Measurements from ENCODE around the gene NFE2L3. TPM values are rescaled to one million over a fixed set of nuclear protein-coding genes. Genes with fewer than 3 reads are reported as not detected.
"Not testable (repeated sequence)": the region's sequence is repeated elsewhere in the genome, so short reads cannot be mapped to it uniquely, and the experiment has no call there.

The NFE2L3 gene
- total and polyA plus RNA-seq, 2 donors (not counting 1 experiment from before 2014, with no cell fraction given): 1.4 to 1.6 TPM

DNA sequence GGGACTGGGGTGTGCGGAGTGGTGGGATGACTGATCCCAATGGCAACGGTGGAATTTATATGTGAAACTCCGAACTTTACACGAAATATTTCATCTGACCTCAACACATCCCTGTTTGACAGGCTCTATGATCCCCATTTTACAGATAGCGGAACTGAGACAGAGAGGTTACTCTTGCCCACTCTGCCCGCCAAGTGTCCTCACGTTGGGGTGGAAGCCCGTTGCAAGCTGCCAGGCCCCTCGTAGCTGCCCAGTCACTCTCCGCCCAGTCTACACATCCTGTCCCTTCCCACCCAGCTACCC lies 397 bp upstream of the NFE2L3 start:
- H3K4me3 Mint-ChIP-seq: peak overlapping the region; percentile 97
- WGBS (ENCODE audit: insufficient coverage): 56% methylated on average over 10 of the region's 10 CpGs
- H3K4me2 ChIP-seq (replicated peaks; ENCODE audit: low read depth, low read length, poor library complexity, severe bottlenecking): peak overlapping the region; percentile 95
- H3K27ac Mint-ChIP-seq: peak overlapping the region; percentile 88
- peaks cover 29 to 36% of the 10 kb centered on the region in 2 donors for H3K4me1 ChIP-seq (ENCODE audit: control insufficient read depth in 2 of 2, insufficient read depth in 2 of 2, low read length in 2 of 2)
- no peaks in the 10 kb centered on the region for H3K79me2 ChIP-seq (ENCODE audit: control insufficient read depth, insufficient read depth, low read length)
- peaks cover 0 to 12% (median 0%) of the 10 kb centered on the region in 3 donors for H3K9me3 ChIP-seq (ENCODE audit: control extremely low read depth in 1 of 3, control insufficient read depth in 2 of 3, insufficient read depth in 1 of 3, low read length in 2 of 3)
- H3K27ac ChIP-seq (ENCODE audit: low read length in 2 of 2): peak overlapping the region; percentile 16 to 65
- no peaks in the 10 kb centered on the region for H4K20me1 ChIP-seq (ENCODE audit: control insufficient read depth, insufficient read depth, low read length, poor library complexity, severe bottlenecking)
- no peaks in the 10 kb centered on the region for H3K27me3 ChIP-seq (replicated peaks in 1 of 4; ENCODE audit: control extremely low read depth in 1 of 4, control insufficient read depth in 3 of 4, insufficient read depth in 4 of 4, low read length in 3 of 4)
- ATAC-seq (ENCODE audit: low read depth) (no peak), DNase-seq (no peak)
- H2AFZ ChIP-seq (ENCODE audit: insufficient read depth, low read depth, low read length, poor library complexity, severe bottlenecking): peak overlapping the region; percentile 96
- H3K9ac ChIP-seq (ENCODE audit: low read length): peak overlapping the region; percentile 77
- peaks cover 42% of the 10 kb centered on the region for H3K4me1 Mint-ChIP-seq
- POLR2A ChIA-PET: interaction anchor here (0.7 to 2.1 kb wide), 6 partner anchors 9 to 972 kb away, joined by 3 to 23 read pairs (median 3); partner anchors contain the start of genes CBX3 and HNRNPA2B1
- no peaks in the 10 kb centered on the region for H3K27me3 Mint-ChIP-seq
- intact Hi-C loops (cut with micrococcal nuclease): loop anchor here (5.0 kb wide), 2 partner anchors 49 to 184 kb away; no protein-coding TSS in a partner anchor
- H3K9me3 Mint-ChIP-seq (ENCODE audit: insufficient read depth): no peaks in the 10 kb centered on the region
- H3K4me3 ChIP-seq (ENCODE audit: control extremely low read depth in 1 of 5, extremely low read depth in 1 of 5, insufficient read depth in 1 of 5, low read depth in 2 of 5, low read length in 4 of 5): peak overlapping the region; percentile 35 to 90 (median 62)
- CTCF ChIA-PET: interaction anchor here (1.0 to 3.1 kb wide), 13 partner anchors 9 to 214 kb away, joined by 3 to 41 read pairs (median 5); partner anchors contain the start of genes CBX3 and HNRNPA2B1
- TF ChIP-seq, protein P1, sequence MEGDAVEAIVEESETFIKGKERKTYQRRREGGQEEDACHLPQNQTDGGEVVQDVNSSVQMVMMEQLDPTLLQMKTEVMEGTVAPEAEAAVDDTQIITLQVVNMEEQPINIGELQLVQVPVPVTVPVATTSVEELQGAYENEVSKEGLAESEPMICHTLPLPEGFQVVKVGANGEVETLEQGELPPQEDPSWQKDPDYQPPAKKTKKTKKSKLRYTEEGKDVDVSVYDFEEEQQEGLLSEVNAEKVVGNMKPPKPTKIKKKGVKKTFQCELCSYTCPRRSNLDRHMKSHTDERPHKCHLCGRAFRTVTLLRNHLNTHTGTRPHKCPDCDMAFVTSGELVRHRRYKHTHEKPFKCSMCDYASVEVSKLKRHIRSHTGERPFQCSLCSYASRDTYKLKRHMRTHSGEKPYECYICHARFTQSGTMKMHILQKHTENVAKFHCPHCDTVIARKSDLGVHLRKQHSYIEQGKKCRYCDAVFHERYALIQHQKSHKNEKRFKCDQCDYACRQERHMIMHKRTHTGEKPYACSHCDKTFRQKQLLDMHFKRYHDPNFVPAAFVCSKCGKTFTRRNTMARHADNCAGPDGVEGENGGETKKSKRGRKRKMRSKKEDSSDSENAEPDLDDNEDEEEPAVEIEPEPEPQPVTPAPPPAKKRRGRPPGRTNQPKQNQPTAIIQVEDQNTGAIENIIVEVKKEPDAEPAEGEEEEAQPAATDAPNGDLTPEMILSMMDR (IDR thresholded peaks at IDR 0.05): no peak
- no peak for TF ChIP-seq EZH2 (IDR thresholded peaks at IDR 0.05; ENCODE audit: borderline replicate concordance, insufficient read depth, low read depth, low read length, poor library complexity, severe bottlenecking)
- H3K36me3 ChIP-seq (replicated peaks in 1 of 2; ENCODE audit: control extremely low read depth in 1 of 2, control insufficient read depth in 1 of 2, extremely low read depth in 1 of 2, insufficient read depth in 2 of 2, low read length in 1 of 2): no peaks in the 10 kb centered on the region

DNA sequence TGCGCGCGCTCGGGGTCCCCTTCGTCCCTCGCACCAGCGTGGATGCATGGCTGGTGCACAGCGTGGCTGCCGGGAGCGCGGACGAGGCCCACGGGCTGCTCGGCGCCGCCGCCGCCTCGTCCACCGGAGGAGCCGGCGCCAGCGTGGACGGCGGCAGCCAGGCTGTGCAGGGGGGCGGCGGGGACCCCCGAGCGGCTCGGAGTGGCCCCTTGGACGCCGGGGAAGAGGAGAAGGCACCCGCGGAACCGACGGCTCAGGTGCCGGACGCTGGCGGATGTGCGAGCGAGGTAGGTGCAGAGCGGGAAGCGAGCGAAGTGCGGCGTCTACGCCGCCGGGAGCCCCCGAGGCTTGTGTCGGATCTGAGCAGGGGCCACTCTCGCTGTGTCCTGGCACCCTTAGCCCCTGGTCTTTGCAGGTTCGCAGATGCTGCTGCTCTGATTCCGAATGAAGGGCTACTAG lies 813 bp downstream of the NFE2L3 start:
- Histone ChIP-seq H3K9ac (ENCODE audit: low read length) (peak overlapping the region; percentile 77), H2AFZ (ENCODE audit: insufficient read depth, low read depth, low read length, poor library complexity, severe bottlenecking) (peak overlapping the region; percentile 96), H3K4me1 (ENCODE audit: control insufficient read depth in 2 of 2, insufficient read depth in 2 of 2, low read length in 2 of 2) (peaks cover 39 to 47% of the 10 kb centered on the region in 2 donors), H3K4me3 (ENCODE audit: control extremely low read depth in 1 of 5, extremely low read depth in 1 of 5, insufficient read depth in 1 of 5, low read depth in 2 of 5, low read length in 4 of 5) (peak overlapping the region; percentile 9 to 90 (median 62)), H3K4me2 (replicated peaks; ENCODE audit: low read depth, low read length, poor library complexity, severe bottlenecking) (peak overlapping the region; percentile 95)
- peak overlapping the region; percentile 96 for H3K4me3 Mint-ChIP-seq
- H3K27me3 Mint-ChIP-seq; H3K27ac ChIP-seq (ENCODE audit: low read length in 2 of 2); H3K79me2 ChIP-seq (ENCODE audit: control insufficient read depth, insufficient read depth, low read length); H3K9me3 ChIP-seq (ENCODE audit: control extremely low read depth in 1 of 3, control insufficient read depth in 2 of 3, insufficient read depth in 1 of 3, low read length in 2 of 3); H4K20me1 ChIP-seq (ENCODE audit: control insufficient read depth, insufficient read depth, low read length, poor library complexity, severe bottlenecking); H3K9me3 Mint-ChIP-seq (ENCODE audit: insufficient read depth); H3K36me3 ChIP-seq (replicated peaks in 1 of 2; ENCODE audit: control extremely low read depth in 1 of 2, control insufficient read depth in 1 of 2, extremely low read depth in 1 of 2, insufficient read depth in 2 of 2, low read length in 1 of 2); H3K27me3 ChIP-seq (replicated peaks in 1 of 4; ENCODE audit: control extremely low read depth in 1 of 4, control insufficient read depth in 3 of 4, insufficient read depth in 4 of 4, low read length in 3 of 4): not testable (repeated sequence)
- ATAC-seq (ENCODE audit: low read depth): peak; percentile 6
- POLR2A ChIA-PET: interaction anchor here (0.5 to 2.1 kb wide), 3 partner anchors 8 to 708 kb away, joined by 3 to 23 read pairs (median 7); partner anchors contain the start of genes CBX3 and HNRNPA2B1
- DNase-seq: peak; percentile 63
- under 1% methylated on average over 54 of the region's 54 CpGs for WGBS (ENCODE audit: insufficient coverage)
- intact Hi-C loops (cut with micrococcal nuclease): loop anchor here (1.0 to 5.0 kb wide), 5 partner anchors 46 to 712 kb away; partner anchors contain the start of gene SKAP2
- peak overlapping the region; percentile 84 for H3K27ac Mint-ChIP-seq
- CTCF ChIA-PET: interaction anchor here (0.9 to 3.1 kb wide), 8 partner anchors 8 to 212 kb away, joined by 3 to 41 read pairs (median 6); partner anchors contain the start of genes CBX3 and HNRNPA2B1
- H3K4me1 Mint-ChIP-seq: peaks cover 53% of the 10 kb centered on the region
